GM12873 (cell line): ENCODE results near the gene TSHB.

Experiments
- TF ChIP-seq, protein P1 (sequence below): IDR thresholded peaks from 2 replicates; pipeline ENCODE4 v1.5.1; 2012; ENCODE audit warnings: low read depth, mild to moderate bottlenecking, moderate library complexity, low read length, control low read depth; ENCODE audit not compliant: insufficient read depth; ENCODE audit errors: missing control alignments

Gene TSHB

GRCh38 chr1:115012434-115012833 lies 17.2 kb upstream of the TSHB start:
- TF ChIP-seq, protein P1, sequence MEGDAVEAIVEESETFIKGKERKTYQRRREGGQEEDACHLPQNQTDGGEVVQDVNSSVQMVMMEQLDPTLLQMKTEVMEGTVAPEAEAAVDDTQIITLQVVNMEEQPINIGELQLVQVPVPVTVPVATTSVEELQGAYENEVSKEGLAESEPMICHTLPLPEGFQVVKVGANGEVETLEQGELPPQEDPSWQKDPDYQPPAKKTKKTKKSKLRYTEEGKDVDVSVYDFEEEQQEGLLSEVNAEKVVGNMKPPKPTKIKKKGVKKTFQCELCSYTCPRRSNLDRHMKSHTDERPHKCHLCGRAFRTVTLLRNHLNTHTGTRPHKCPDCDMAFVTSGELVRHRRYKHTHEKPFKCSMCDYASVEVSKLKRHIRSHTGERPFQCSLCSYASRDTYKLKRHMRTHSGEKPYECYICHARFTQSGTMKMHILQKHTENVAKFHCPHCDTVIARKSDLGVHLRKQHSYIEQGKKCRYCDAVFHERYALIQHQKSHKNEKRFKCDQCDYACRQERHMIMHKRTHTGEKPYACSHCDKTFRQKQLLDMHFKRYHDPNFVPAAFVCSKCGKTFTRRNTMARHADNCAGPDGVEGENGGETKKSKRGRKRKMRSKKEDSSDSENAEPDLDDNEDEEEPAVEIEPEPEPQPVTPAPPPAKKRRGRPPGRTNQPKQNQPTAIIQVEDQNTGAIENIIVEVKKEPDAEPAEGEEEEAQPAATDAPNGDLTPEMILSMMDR = no peak

GRCh38 chr1:115013792-115014191 lies 15.8 kb upstream of the TSHB start:
- TF ChIP-seq, protein P1 = no peak

DNA sequence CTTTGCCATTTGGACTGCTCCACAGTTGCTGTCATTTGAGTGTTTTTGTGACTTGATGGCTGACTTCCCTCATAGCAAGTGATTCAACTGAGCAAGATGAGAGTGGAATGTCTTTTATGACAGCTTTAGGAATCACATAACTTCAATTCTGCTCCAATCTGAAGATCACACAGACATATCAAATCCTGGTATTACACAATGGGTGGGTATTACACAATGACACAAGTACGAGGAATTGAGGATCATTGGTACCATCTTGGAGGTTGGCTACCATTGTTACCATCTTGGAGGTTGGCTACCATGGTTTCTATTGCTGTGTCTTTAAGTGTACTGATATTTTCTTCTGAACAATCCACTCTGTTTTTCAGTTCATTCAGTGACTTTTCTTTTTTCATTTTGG lies 8.5 kb upstream of the TSHB start:
- TF ChIP-seq, protein P1 = no peak

GRCh38 chr1:115023593-115023992 lies 6.0 kb upstream of the TSHB start:
- TF ChIP-seq, protein P1 = no peak

DNA sequence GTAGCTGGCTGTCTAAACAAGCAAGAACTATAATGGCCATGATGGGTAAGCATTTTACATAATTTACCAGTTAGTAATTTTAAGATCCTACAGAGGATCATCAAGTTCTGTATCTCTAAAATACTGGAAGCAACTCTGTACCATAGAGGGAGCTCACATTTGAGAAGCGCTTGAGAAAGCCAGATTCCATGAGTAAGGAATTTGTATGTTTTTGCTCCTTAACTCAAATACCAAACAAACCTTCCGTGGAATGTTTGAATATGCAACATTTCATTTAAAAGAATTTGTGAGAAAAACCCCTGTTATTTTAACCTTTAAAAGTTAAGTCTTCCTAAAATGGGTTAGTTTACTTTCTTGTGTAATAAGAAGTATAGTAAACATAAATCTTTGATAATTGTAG lies 2.0 kb downstream of the TSHB start:
- TF ChIP-seq, protein P1 = no peak

DNA sequence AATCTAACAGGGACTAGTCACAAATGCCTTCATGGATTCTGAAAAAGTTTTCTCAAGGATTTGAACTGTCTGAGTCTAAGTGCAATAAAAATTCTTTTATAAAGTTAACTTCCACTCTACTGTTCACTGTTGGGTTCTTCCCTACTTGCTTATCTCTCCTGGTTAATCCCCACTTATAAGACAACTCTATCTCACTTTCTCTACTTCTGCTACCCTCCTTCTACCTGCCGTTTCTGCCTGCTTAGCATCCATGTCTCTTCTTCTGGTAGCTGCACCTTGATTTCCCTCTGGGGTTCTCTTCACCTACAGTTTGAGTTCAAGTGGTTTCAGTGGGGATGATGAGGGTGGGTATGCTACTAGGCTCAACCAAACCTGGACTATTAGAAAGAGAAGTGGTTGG lies 6.0 kb downstream of the TSHB start:
- TF ChIP-seq, protein P1 = no peak

GRCh38 chr1:115036814-115037507 lies 7.3 kb downstream of the TSHB start:
- TF ChIP-seq, protein P1 = no peak
